GM18861 (cell line): ENCODE data around the gene PKN3.
"Not testable (repeated sequence)": the region's sequence is repeated elsewhere in the genome, so short reads cannot be mapped to it uniquely, and the experiment has no call there.

Experiments
- ATAC-seq: cut with Tn5 transposase; IDR thresholded peaks from one replicate; pipeline ENCODE4 v1.9.1; 2021; ENCODE audit not compliant: unreplicated experiment

PKN3 gene

DNA sequence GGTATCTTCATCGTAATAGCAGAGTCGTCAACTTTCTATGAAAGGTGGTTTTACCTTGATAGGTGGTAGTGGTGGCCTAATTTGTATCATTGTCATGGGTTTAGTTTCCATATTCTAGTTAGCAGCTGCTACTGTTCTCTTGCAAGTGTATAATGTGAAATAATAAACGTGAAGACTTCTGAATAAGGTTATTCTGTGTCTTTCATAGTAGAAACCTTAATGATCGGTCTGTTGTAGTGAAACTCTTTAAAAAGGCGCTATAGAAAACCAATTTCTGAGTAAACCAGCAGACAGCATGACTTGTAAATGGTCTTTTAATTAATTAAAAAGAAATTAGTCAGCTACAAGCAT is 11.6 kb upstream of the PKN3 start:
- no peak for ATAC-seq

DNA sequence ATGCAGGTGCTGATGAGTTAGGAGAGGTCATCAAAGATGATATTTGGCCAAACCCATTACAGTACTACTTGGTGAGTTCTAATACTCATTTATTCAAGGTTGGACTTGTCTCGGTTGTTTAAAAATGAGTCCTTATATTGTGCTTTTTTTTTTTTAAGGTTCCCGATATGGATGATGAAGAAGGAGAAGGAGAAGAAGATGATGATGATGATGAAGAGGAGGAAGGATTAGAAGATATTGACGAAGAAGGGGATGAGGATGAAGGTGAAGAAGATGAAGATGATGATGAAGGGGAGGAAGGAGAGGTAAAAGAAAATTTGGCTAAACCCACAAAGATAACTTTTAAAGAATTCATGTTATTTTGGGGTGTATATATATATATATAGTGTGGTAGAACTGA is 8.6 kb upstream of the PKN3 start:
- not testable (repeated sequence) for ATAC-seq

GRCh38 chr9:128694344-128694743 is 8.0 kb upstream of the PKN3 start:
- ATAC-seq, result no peak

GRCh38 chr9:128696923-128697707 is 5.2 kb upstream of the PKN3 start:
- no peak for ATAC-seq

DNA sequence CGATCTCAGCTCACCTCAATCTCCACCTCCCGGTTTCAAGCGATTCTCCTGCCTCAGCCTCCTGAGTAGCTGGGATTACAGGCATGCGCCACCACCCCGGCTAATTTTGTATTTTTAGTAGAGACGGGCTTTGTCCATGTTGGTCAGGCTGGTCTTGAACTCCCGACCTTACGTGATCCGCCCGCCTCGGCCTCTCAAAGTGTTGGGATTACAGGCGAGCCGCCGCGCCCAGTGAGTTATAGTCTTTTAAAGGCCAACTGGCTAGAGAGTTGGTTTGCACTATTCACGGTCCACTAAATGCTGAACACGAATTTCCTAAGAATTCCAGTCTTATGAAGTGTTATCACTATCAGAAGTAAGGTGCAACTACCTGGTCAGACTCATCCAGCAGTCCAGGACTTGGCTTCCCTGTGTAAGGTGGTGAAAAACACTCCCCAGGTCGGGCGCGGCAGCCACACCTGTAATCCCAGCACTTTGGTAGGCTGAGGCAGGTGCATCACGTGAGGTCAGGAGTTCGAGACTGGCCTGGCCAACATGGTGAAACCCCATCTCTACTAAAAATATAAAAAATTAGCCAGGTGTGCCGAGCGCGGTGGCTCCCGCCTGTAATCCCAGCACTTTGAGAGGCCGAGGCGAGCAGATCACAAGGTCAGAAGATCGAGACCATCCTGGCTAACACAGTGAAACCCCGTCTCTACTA is 3.1 kb upstream of the PKN3 start:
- not testable (repeated sequence) for ATAC-seq

DNA sequence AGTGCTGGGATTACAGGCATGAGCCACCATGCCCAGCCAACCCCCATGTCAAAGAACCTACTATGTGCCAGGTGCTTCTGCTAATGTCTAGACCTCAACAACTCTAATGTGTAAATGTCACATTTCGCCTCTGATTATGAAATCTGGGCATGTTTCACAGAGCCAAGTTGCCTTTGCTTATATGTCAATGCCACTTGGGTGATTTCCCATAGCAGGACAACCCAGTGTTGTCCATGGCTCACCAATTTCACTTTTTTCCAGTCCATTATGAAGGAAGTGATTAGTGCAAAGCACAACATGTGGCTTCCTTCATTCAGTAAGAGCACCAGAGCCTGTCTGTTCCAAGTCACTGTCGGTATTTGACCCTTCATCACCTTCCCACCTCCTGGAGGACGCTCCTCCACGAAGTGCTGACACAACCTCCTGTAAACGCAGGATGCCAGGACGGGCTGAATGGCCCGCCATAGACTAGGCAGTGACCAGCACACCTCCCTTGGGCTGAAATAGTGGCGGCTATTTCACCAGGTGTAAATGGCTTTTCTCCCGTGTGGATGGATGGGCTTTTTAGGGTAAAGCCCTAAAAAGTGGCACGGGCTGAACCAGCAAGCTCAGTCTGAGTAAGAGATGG is 962 bp upstream of the PKN3 start:
- ATAC-seq, result no peak

DNA sequence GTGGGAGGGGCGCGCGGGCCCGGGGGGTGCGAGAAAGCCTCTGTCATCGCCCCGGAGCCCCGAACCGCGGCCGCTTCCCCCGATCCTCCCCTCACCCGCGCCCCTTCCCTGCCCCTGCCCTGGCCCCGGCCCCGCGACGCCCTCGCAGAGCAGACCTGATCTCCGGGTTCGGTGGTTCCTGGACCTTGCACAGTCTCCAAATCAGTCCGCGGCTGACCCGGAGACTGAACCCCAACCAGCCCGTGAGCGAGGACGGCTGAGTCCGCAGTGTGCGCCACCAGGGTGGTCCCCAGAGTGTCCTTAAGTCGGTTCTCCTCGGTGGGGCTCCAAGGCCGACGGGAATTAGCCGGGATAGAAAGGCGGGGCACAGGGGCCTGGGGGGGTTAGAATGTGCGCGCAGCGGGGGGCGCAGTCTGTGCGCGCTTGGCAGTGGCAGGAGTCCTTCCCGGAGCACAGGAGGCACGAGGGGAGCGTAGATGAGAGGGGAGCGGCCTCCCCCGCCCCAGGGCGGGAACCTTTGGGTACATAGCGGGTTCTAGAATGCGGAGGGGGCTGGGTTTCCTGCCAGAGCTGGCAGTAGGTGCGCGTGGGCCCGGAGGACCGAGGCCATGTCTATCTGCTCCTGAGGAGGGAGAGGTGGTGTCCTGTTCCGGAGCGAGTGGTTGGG is 779 bp downstream of the PKN3 start:
- no peak for ATAC-seq

DNA sequence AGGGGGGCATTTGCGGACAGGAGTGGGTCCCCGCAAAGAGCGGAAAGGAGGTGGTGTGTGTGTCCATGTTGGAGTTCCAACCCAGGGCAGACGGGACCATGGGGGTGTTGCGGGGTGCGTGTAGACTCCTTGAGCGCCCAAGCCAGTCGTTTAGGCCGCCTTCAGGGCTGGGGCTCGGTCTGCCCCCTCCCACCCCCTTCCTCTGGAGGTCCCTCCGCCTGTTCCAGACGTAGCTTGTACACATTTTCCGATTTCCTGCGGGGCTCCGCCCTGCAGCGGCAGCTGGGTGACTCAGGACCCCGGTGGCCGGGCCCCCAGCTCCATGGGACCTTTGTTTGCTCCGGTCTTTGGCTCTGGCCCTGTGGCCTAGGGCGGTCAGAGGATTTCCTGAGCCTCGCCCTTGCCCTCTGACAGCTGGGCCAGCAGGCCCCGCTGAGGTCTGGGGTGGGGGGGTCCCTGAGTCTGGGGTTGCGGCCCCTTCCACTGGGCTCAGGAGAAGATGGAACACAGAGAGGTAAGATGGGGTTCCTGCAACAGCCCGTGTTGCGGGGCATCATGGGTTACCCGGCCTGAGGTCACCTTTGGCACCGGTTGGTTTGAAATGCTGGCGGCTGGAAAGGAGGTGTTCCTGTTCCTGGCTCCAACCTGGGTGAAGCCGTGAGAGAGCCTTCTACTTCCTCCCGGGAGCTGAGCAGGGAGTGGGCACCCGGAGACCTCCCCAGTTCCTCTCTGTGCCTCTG is 1.5 kb downstream of the PKN3 start:
- ATAC-seq, result no peak

DNA sequence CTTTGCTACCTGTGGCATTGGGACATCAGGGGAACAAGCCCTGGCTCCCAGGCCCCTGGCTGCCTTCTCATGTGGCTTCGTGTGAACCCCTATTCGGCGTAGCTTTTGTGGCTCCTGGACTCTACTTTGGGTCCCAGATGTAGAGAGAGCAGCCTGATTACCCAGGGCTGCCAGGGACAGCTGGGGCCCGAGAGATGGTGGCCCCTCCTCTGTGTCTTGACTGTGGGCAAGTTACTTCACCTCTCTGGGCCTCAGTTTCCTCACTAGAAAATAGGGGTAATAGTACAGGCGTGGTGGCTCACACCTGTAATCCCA is 2.0 kb downstream of the PKN3 start:
- no peak for ATAC-seq

DNA sequence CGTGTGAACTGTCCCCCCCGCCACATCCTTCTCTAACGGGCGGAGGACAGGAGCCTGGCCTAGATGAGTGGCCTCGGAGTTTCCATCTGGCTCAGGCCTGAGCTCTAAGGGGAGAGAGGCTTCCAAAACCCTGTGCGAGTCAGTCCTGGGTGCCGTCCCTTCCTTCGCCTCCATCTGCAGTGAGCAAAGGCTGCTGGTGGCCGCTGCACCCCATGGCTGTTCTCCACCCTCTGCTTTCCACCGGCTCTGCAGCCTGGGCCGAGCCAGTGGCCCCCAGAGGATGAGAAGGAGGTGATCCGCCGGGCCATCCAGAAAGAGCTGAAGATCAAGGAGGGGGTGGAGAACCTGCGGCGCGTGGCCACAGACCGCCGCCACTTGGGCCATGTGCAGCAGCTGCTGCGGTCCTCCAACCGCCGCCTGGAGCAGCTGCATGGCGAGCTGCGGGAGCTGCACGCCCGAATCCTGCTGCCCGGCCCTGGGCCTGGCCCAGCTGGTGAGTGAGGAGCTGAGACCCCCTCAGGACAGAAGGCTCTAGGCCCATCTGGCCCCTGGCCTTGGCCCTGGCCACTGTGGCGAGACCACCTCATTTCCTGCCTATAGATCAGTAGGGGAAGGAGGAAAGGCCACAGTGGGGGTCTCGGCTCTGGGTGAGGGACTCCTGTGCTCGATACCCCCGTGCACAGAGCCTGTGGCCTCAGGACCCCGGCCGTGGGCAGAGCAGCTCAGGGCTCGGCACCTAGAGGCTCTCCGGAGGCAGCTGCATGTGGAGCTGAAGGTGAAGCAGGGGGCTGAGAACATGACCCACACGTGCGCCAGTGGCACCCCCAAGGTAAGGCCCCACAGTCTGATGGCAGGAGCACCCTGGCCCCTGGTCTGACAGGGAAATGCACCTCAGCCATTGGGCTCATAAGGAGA is 3.0 kb downstream of the PKN3 start:
- ATAC-seq, result no peak

DNA sequence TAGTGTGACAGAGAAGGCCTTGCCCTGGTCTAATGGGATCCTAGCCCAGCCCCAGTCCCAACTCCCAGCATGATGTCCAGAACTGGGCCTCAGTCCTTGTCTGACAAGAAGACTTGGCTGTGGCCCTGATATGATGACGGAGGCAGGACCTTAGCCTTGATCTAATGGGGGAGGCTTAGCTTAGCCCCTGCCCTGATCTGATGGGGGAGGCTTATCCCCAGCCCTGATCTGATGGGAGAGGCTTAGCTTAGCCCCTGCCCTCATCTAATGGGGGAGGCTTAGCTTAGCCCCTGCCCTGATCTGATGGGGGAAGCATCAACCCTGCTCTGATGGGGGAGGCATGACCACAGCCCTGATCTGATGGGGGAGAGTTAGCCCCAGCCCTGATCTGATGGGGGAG is 3.7 kb downstream of the PKN3 start:
- ATAC-seq, result no peak

GRCh38 chr9:128706671-128707381 is 4.5 kb downstream of the PKN3 start:
- no peak for ATAC-seq

DNA sequence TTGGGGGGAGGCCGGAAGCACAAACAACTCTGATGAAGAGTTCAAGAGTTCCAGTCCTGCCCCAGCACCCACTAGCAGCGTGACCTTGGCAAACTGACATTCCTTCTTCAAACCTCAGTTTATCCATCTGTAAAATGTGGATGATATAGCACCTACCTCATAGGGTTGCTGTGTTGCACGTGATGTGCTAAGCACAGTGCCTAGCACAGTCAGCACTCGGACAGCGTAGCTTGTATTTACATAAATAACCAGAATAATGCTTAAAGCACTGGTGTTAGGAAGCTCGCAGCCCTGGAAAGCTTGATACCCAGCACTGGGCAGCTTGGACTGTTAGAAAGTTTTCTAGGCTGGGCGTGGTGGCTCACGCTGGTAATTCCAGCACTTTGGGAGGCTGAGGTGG is 5.1 kb downstream of the PKN3 start:
- ATAC-seq, result no peak

- ATAC-seq, result no peak
Observed at GRCh38 chr9:128712451-128713410, 10.4 kb downstream of the PKN3 start.

GRCh38 chr9:128713411-128713780 is 11.1 kb downstream of the PKN3 start:
- ATAC-seq, result no peak

GRCh38 chr9:128713941-128714573 is 11.8 kb downstream of the PKN3 start:
- ATAC-seq, result no peak

- no peak for ATAC-seq
Observed at GRCh38 chr9:128714586-128715435, 12.5 kb downstream of the PKN3 start.
